ENCODE results near the gene GPR39.

GPR39 gene

GRCh38 chr2:132636346-132636745 lies 219.7 kb downstream of the GPR39 start:
- no peak for DNase-seq (ENCODE audit: low read depth in 2 of 2, low spot score in 1 of 2)

GRCh38 chr2:132638313-132639040 lies 221.9 kb downstream of the GPR39 start:
- DNase-seq (ENCODE audit: low read depth in 2 of 2, low spot score in 1 of 2) = no peak

- no peak for DNase-seq (ENCODE audit: low read depth in 2 of 2, low spot score in 1 of 2)
Observed at GRCh38 chr2:132640116-132640515, 223.5 kb downstream of the GPR39 start.

GRCh38 chr2:132641819-132642218 lies 225.2 kb downstream of the GPR39 start:
- DNase-seq (ENCODE audit: low read depth in 2 of 2, low spot score in 1 of 2) = no peak

- no peak for DNase-seq (ENCODE audit: low read depth in 2 of 2, low spot score in 1 of 2)
Observed at GRCh38 chr2:132642415-132642814, 225.8 kb downstream of the GPR39 start.

- no peak for DNase-seq (ENCODE audit: low read depth in 2 of 2, low spot score in 1 of 2)
Observed at GRCh38 chr2:132645176-132645575, 228.6 kb downstream of the GPR39 start.

- DNase-seq (ENCODE audit: low read depth in 2 of 2, low spot score in 1 of 2) = no peak
Observed at GRCh38 chr2:132645722-132646539, 229.3 kb downstream of the GPR39 start.

- DNase-seq (ENCODE audit: low read depth in 2 of 2, low spot score in 1 of 2) = no peak
Observed at GRCh38 chr2:132646540-132647108, 230.0 kb downstream of the GPR39 start.

GRCh38 chr2:132651115-132652045 lies 234.8 kb downstream of the GPR39 start:
- DNase-seq (ENCODE audit: low read depth in 2 of 2, low spot score in 1 of 2) = no peak

- DNase-seq (ENCODE audit: low read depth in 2 of 2, low spot score in 1 of 2) = no peak
Observed at GRCh38 chr2:132652474-132652873, 235.9 kb downstream of the GPR39 start.

- no peak for DNase-seq (ENCODE audit: low read depth in 2 of 2, low spot score in 1 of 2)
Observed at GRCh38 chr2:132654335-132654734, 237.7 kb downstream of the GPR39 start.

GRCh38 chr2:132654968-132655367 lies 238.4 kb downstream of the GPR39 start:
- no peak for DNase-seq (ENCODE audit: low read depth in 2 of 2, low spot score in 1 of 2)

- DNase-seq (ENCODE audit: low read depth in 2 of 2, low spot score in 1 of 2) = no peak
Observed at GRCh38 chr2:132656266-132656975, 239.8 kb downstream of the GPR39 start.

GRCh38 chr2:132659331-132659730 lies 242.7 kb downstream of the GPR39 start:
- no peak for DNase-seq (ENCODE audit: low read depth in 2 of 2, low spot score in 1 of 2)

GRCh38 chr2:132662732-132663131 lies 246.1 kb downstream of the GPR39 start:
- no peak for DNase-seq (ENCODE audit: low read depth in 2 of 2, low spot score in 1 of 2)

- no peak for DNase-seq (ENCODE audit: low read depth in 2 of 2, low spot score in 1 of 2)
Observed at GRCh38 chr2:132664096-132664495, 247.5 kb downstream of the GPR39 start.

GRCh38 chr2:132665401-132666140 lies 249.0 kb downstream of the GPR39 start:
- DNase-seq (ENCODE audit: low read depth in 2 of 2, low spot score in 1 of 2) = no peak

GRCh38 chr2:132667706-132668105 lies 251.1 kb downstream of the GPR39 start:
- no peak for DNase-seq (ENCODE audit: low read depth in 2 of 2, low spot score in 1 of 2)

GRCh38 chr2:132668189-132668823 lies 251.7 kb downstream of the GPR39 start:
- no peak for DNase-seq (ENCODE audit: low read depth in 2 of 2, low spot score in 1 of 2)

Data from stimulated activated CD8-positive, alpha-beta memory T cell treated with anti-CD3 and anti-CD28 coated beads, Interleukin-4, amount 100 ng/mL, for 1 hour (primary cell).